Peyer's patch (tissue), 4 donors: Measurements from ENCODE around the gene POFUT1. TPM values are rescaled to one million over a fixed set of nuclear protein-coding genes. Genes with fewer than 3 reads are reported as not detected.
A peak's percentile ranks its signal among the peaks of the same experiment; 100 is the strongest.

Source experiments
- DNase-seq, 3 donors: peaks; one replicate each; pipeline ENCODE4 v3.0.0-alpha.2; 2017 to 2019
- H3K27ac ChIP-seq, 4 donors: fragments of 200-600 bp; sonication (generic); one replicate each; pipeline ENCODE4 v1.5.1; 2016 to 2019
- H3K27me3 ChIP-seq, 2 donors: fragments of 200-600 bp; sonication (generic); one replicate each; pipeline ENCODE4 v1.5.1; 2019
- H3K36me3 ChIP-seq, 3 donors: fragments of 200-600 bp; sonication (generic); one replicate each; pipeline ENCODE4 v1.5.1; 2016 to 2019
- H3K4me1 ChIP-seq, 4 donors: fragments of 200-600 bp; sonication (generic); one replicate each; pipeline ENCODE4 v1.5.1; 2016 to 2019
- H3K4me3 ChIP-seq, 4 donors: fragments of 200-600 bp; sonication (generic); 1 replicate in 3 of 4; 2 replicates in 1 of 4; pipeline ENCODE4 v1.5.1; 2016 to 2019; ENCODE audit warnings: mild to moderate bottlenecking in 1 of 4
- H3K9me3 ChIP-seq, 4 donors: fragments of 200-600 bp; sonication (generic); one replicate each; pipeline ENCODE4 v1.5.1; 2016 to 2019; ENCODE audit warnings: mild to moderate bottlenecking in 1 of 4
- CTCF ChIP-seq, 6 experiments: fragments of 450-650 bp in 4 of 6; fragments of 200-600 bp in 2 of 6; sonication (generic) in 1 of 6; IDR thresholded peaks; one replicate each; pipeline ENCODE4 v1.5.1; 2017 to 2019; ENCODE audit warnings: antibody characterized with exemption in 6 of 6, mild to moderate bottlenecking in 3 of 6, moderate library complexity in 1 of 6
- POLR2A ChIP-seq, 2 donors: fragments of 450-650 bp; IDR thresholded peaks; one replicate each; pipeline ENCODE4 v1.5.1; 2017; ENCODE audit warnings: antibody characterized with exemption in 2 of 2, mild to moderate bottlenecking in 2 of 2, moderate library complexity in 2 of 2
- total RNA-seq, 4 donors: library from RNA; depleted of rRNA; stranded (reverse); fragments of >200 nt; gene quantifications; one replicate each; pipeline ENCODE4 v1.1.0, GENCODE V29; 2016

The POFUT1 gene
- total RNA-seq, 4 donors from 2014 or later: 42.9 to 118 (median 55.7) TPM

- Histone ChIP-seq H3K27ac (no peak overlapping the region), H3K9me3 (no peaks in the 10 kb centered on the region), H3K27me3 (no peaks in the 10 kb centered on the region), H3K4me3 (no peak overlapping the region), H3K36me3 (peaks cover 0 to 95% (median 0%) of the 10 kb centered on the region in 3 donors), H3K4me1 (no peaks in the 10 kb centered on the region)
- TF ChIP-seq POLR2A (IDR thresholded peaks at IDR 0.05) (no peak), CTCF (IDR thresholded peaks at IDR 0.05) (no peak)
- DNase-seq: peak in 1 of 3 donors; percentile 3
These were observed 45.3 kb upstream of the POFUT1 start for GRCh38 chr20:32162351-32162750.

DNA sequence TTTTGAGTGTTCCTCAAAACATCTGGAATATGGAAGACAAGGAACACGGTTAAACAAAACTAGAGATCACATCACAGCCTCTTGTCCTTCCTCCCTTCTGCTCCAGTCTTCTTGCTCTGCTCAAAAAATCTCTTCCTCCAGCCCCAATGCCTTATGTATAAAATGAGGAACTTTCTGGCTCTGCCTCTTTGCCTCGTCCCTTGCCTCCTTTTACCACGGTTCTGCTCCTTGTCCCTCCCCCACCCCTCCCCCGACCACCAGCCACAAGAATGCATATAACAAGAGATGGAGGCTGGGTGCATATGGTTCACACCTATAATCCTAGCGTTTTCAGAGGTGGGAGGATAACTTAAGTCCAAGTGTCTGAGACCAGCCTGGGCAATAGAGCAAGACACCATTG lies 43.7 kb upstream of the POFUT1 start:
- no peaks in the 10 kb centered on the region for H3K9me3 ChIP-seq
- H3K4me3 ChIP-seq: no peak overlapping the region
- H3K4me1 ChIP-seq: no peaks in the 10 kb centered on the region
- no peaks in the 10 kb centered on the region for H3K27me3 ChIP-seq
- no peak overlapping the region for H3K27ac ChIP-seq
- peaks cover 0 to 82% (median 0%) of the 10 kb centered on the region in 3 donors for H3K36me3 ChIP-seq
- peak in 1 of 3 donors; percentile 6 for DNase-seq
- no peak for TF ChIP-seq POLR2A (IDR thresholded peaks at IDR 0.05)
- TF ChIP-seq CTCF (IDR thresholded peaks at IDR 0.05): no peak

DNA sequence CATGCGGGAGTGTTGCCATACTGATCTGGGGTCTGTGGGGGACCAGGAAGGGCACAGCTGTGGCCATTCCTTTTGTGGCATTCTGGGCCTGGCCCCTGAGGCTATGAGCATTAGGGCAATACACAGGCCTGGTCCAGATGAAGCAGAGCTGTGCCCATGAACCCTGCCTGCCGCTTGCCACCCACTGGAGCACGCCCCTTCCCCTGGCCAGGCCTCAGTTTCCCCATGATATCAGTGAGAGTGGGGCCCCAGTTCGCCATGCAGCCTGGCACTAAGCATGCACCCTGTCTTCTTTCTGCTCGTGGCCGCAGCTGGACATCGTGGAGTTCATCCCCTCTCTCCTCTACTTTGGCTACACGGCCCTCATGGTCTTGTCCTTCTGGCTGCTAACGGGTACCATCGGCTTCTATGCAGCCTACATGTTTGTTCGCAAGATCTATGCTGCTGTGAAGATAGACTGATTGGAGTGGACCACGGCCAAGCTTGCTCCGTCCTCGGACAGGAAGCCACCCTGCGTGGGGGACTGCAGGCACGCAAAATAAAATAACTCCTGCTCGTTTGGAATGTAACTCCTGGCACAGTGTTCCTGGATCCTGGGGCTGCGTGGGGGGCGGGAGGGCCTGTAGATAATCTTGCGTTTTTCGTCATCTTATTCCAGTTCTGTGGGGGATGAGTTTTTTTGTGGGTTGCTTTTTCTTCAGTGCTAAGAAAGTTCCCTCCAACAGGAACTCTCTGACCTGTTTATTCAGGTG lies 42.5 kb upstream of the POFUT1 start:
- no peak for TF ChIP-seq POLR2A (IDR thresholded peaks at IDR 0.05)
- no peak for TF ChIP-seq CTCF (IDR thresholded peaks at IDR 0.05)
- Histone ChIP-seq H3K27me3 (no peaks in the 10 kb centered on the region), H3K4me1 (no peaks in the 10 kb centered on the region), H3K9me3 (no peaks in the 10 kb centered on the region), H3K4me3 (no peak overlapping the region), H3K27ac (no peak overlapping the region), H3K36me3 (peaks cover 0 to 70% (median 0%) of the 10 kb centered on the region in 3 donors)
- peak in 1 of 3 donors; percentile 16 for DNase-seq

- TF ChIP-seq POLR2A (IDR thresholded peaks at IDR 0.05) (no peak), CTCF (IDR thresholded peaks at IDR 0.05) (no peak)
These were observed 41.7 kb upstream of the POFUT1 start for GRCh38 chr20:32165836-32166545.

DNA sequence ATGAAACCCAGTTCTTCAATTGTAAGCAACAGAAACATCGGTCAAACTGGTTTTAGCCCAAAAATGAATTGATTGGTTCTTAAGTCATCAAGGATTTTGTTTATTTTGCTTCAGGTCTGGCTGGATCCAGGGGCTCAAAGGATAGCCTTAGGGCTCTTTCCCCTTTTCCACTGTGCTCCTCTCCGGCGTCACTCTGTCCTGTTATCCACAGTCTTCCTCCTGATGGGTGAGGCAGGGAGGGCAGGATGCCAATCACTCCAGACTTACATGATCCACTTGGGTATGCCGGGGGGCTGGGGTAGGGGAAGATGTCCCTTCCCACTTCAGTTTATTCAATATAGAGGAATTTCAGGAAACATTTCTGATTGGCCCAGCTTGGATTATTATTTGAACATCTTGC lies 40.1 kb upstream of the POFUT1 start:
- Histone ChIP-seq H3K4me1 (no peaks in the 10 kb centered on the region), H3K27me3 (no peaks in the 10 kb centered on the region), H3K36me3 (peaks cover 0 to 50% (median 0%) of the 10 kb centered on the region in 3 donors), H3K4me3 (no peak overlapping the region), H3K9me3 (no peaks in the 10 kb centered on the region), H3K27ac (no peak overlapping the region)
- TF ChIP-seq POLR2A (IDR thresholded peaks at IDR 0.05) (no peak), CTCF (IDR thresholded peaks at IDR 0.05) (no peak)
- DNase-seq: peak in 1 of 3 donors; percentile 7

More at GRCh38 chr20:32165836-32166545, 41.7 kb upstream of the POFUT1 start:
- Histone ChIP-seq H3K4me3 (no peak overlapping the region), H3K27ac (no peak overlapping the region), H3K36me3 (peaks cover 0 to 65% (median 0%) of the 10 kb centered on the region in 3 donors), H3K4me1 (no peaks in the 10 kb centered on the region), H3K9me3 (no peaks in the 10 kb centered on the region), H3K27me3 (no peaks in the 10 kb centered on the region)
- DNase-seq: peak in 1 of 3 donors; percentile 31
